Right forelimb (tissue), 1 donor: ENCODE measurements around the gene ADH5.
"Not testable (repeated sequence)": the region's sequence is repeated elsewhere in the genome, so short reads cannot be mapped to it uniquely, and the experiment has no call there.

ENCODE experiments used
- DNase-seq: peaks from one replicate; pipeline ENCODE4 v3.0.0-alpha.2; 2018

The ADH5 gene

GRCh38 chr4:99082192-99082591 is 6.4 kb downstream of the ADH5 start:
- DNase-seq = no peak

GRCh38 chr4:99080869-99081268 is 7.7 kb downstream of the ADH5 start:
- not testable (repeated sequence) for DNase-seq

GRCh38 chr4:99079625-99080295 is 8.8 kb downstream of the ADH5 start:
- no peak for DNase-seq

GRCh38 chr4:99078931-99079624 is 9.5 kb downstream of the ADH5 start:
- no peak for DNase-seq

- no peak for DNase-seq
These were observed 10.3 kb downstream of the ADH5 start for GRCh38 chr4:99078336-99078735.

GRCh38 chr4:99077177-99077576 is 11.4 kb downstream of the ADH5 start:
- DNase-seq = no peak

GRCh38 chr4:99076292-99076976 is 12.2 kb downstream of the ADH5 start:
- no peak for DNase-seq

- DNase-seq = no peak
These were observed 13.8 kb downstream of the ADH5 start for GRCh38 chr4:99074816-99075215.

- no peak for DNase-seq
These were observed 17.4 kb downstream of the ADH5 start for GRCh38 chr4:99071159-99071558.

- DNase-seq = no peak
These were observed 21.0 kb downstream of the ADH5 start for GRCh38 chr4:99067617-99068016.

- DNase-seq = not testable (repeated sequence)
These were observed 23.1 kb downstream of the ADH5 start for GRCh38 chr4:99065521-99065920.

GRCh38 chr4:99062120-99062519 is 26.5 kb downstream of the ADH5 start:
- no peak for DNase-seq

- DNase-seq = no peak
These were observed 27.4 kb downstream of the ADH5 start for GRCh38 chr4:99061048-99061700.

GRCh38 chr4:99059550-99059949 is 29.0 kb downstream of the ADH5 start:
- no peak for DNase-seq

GRCh38 chr4:99058228-99058627 is 30.4 kb downstream of the ADH5 start:
- DNase-seq = no peak

- DNase-seq = no peak
These were observed 34.1 kb downstream of the ADH5 start for GRCh38 chr4:99054428-99054994.

GRCh38 chr4:99052902-99053301 is 35.7 kb downstream of the ADH5 start:
- DNase-seq = no peak

- no peak for DNase-seq
These were observed 40.9 kb downstream of the ADH5 start for GRCh38 chr4:99047710-99048109.

GRCh38 chr4:99043346-99043745 is 45.2 kb downstream of the ADH5 start:
- no peak for DNase-seq

GRCh38 chr4:99038213-99038612 is 50.4 kb downstream of the ADH5 start:
- DNase-seq = no peak

- no peak for DNase-seq
These were observed 54.6 kb downstream of the ADH5 start for GRCh38 chr4:99033956-99034355.

- DNase-seq = no peak
These were observed 58.7 kb downstream of the ADH5 start for GRCh38 chr4:99029852-99030251.
